Naive thymus-derived CD8-positive, alpha-beta T cell (primary cell): Measurements from ENCODE around the gene POLR3G. TPM values are rescaled to one million over a fixed set of nuclear protein-coding genes. Genes with fewer than 3 reads are reported as not detected.

ENCODE experiments used
- ATAC-seq, 2 donors: fragments of 150-1000 bp; cut with Tn5 transposase in 1 of 2; sonication (Bioruptor Pico), chemical (Tn5 transposase) in 1 of 2; 1 replicate in 1 of 2; 2 replicates in 1 of 2; pipeline ENCODE4 v1.10.0; 2021; ENCODE audit warnings: mild to moderate bottlenecking in 2 of 2, moderate library complexity in 2 of 2
- POLR2A ChIA-PET: fragments of 350-600 bp; sonication (Branson Sonifier 250); formaldehyde crosslinking; loops from one replicate; lab custom pipeline; 2021; ENCODE audit warnings: antibody characterized with exemption; lab: Charles Lee
- DNase-seq, 10 donors: peaks; one replicate each; pipeline versions ENCODE4 v3.0.0 to v3.0.0-alpha.2; 2020 to 2022
- H3K27ac Mint-ChIP-seq, 10 donors: one replicate each; pipeline ENCODE4 v1.8.0; 2020 to 2022; ENCODE audit warnings: mild to moderate bottlenecking in 10 of 10, mixed read lengths in 10 of 10, moderate library complexity in 4 of 10, inconsistent platforms in 1 of 10
- H3K27me3 Mint-ChIP-seq, 5 donors: one replicate each; pipeline ENCODE4 v1.8.0; 2021 to 2022; ENCODE audit warnings: mixed read lengths in 5 of 5
- H3K36me3 Mint-ChIP-seq, 3 donors: one replicate each; pipeline ENCODE4 v1.8.0; 2020 to 2022; ENCODE audit warnings: mixed read lengths in 3 of 3, mild to moderate bottlenecking in 2 of 3, inconsistent platforms in 1 of 3
- H3K4me1 Mint-ChIP-seq, 4 donors: one replicate each; pipeline ENCODE4 v1.8.0; 2021 to 2022; ENCODE audit warnings: mixed read lengths in 4 of 4
- H3K4me3 Mint-ChIP-seq, 10 donors: one replicate each; pipeline ENCODE4 v1.8.0; 2020 to 2022; ENCODE audit warnings: mild to moderate bottlenecking in 10 of 10, mixed read lengths in 10 of 10, moderate library complexity in 6 of 10, inconsistent platforms in 1 of 10
- H3K9me3 Mint-ChIP-seq, 9 donors: one replicate each; pipeline ENCODE4 v1.8.0; 2020 to 2022; ENCODE audit warnings: mixed read lengths in 9 of 9, mild to moderate bottlenecking in 3 of 9, inconsistent platforms in 1 of 9, moderate library complexity in 1 of 9
- polyA plus RNA-seq, 3 donors: library from polyadenylated mRNA; unstranded; fragments of 300-500 nt; fragmentation: Illumina TruSeq; gene quantifications; one replicate each; pipeline ENCODE4 v1.2.3, GENCODE V29; 2021
- total RNA-seq, 8 experiments: library from RNA in 2 of 8; stranded (reverse) in 2 of 8; gene quantifications; one replicate each; pipeline ENCODE4 v1.2.3 and lab custom pipeline; 2021 to 2026

The POLR3G gene
- total and polyA plus RNA-seq, 5 experiments from 2014 or later = 1.9 to 3.2 (median 2.8) TPM

GRCh38 chr5:90476391-90476790 lies 1.7 kb downstream of the POLR3G start:
- H3K9me3 Mint-ChIP-seq = no peaks in the 10 kb centered on the region
- peaks cover 0 to 5% (median 3%) of the 10 kb centered on the region in 3 donors for H3K36me3 Mint-ChIP-seq
- DNase-seq = no peak
- peaks cover 19 to 24% (median 23%) of the 10 kb centered on the region in 4 donors for H3K4me1 Mint-ChIP-seq
- ATAC-seq = no peak
- H3K27ac Mint-ChIP-seq = peak overlapping the region in 1 of 10 donors; percentile 24
- POLR2A ChIA-PET = interaction anchor here (1.4 to 1.7 kb wide), 2 partner anchors 52 to 66 kb away, joined by 4 to 6 read pairs; partner anchors contain the start of genes CETN3 and LYSMD3
- H3K4me3 Mint-ChIP-seq = peak overlapping the region in 1 of 10 donors; percentile 7
- H3K27me3 Mint-ChIP-seq = no peaks in the 10 kb centered on the region

GRCh38 chr5:90477073-90477472 lies 2.4 kb downstream of the POLR3G start:
- DNase-seq (no peak), ATAC-seq (no peak)
- Mint-ChIP-seq H3K36me3 (peaks cover 0 to 4% (median 0%) of the 10 kb centered on the region in 3 donors), H3K9me3 (no peaks in the 10 kb centered on the region), H3K27me3 (no peaks in the 10 kb centered on the region), H3K4me1 (peaks cover 18 to 23% (median 19%) of the 10 kb centered on the region in 4 donors), H3K4me3 (no peak overlapping the region), H3K27ac (peak overlapping the region in 1 of 10 donors; percentile 2)
- POLR2A ChIA-PET = interaction anchor here (1.4 to 1.7 kb wide), 2 partner anchors 52 to 67 kb away, joined by 4 to 6 read pairs; partner anchors contain the start of genes CETN3 and LYSMD3

- POLR2A ChIA-PET = interaction anchor here (1.7 kb wide), 1 partner anchor 51 kb away, joined by 4 read pairs; the partner anchor contains the start of gene LYSMD3
- Mint-ChIP-seq H3K36me3 (peaks cover 0 to 4% (median 0%) of the 10 kb centered on the region in 3 donors), H3K27me3 (no peaks in the 10 kb centered on the region)
Measured at GRCh38 chr5:90477621-90478215, 3.1 kb downstream of the POLR3G start.

GRCh38 chr5:90479611-90480385 lies 5.1 kb downstream of the POLR3G start:
- Mint-ChIP-seq H3K36me3 (no peaks in the 10 kb centered on the region), H3K27me3 (no peaks in the 10 kb centered on the region), H3K4me1 (peaks cover 4 to 9% (median 5%) of the 10 kb centered on the region in 4 donors), H3K27ac (peak overlapping the region in 1 of 10 donors; percentile 45), H3K9me3 (no peaks in the 10 kb centered on the region), H3K4me3 (no peak overlapping the region)
- no peak for ATAC-seq
- no peak for DNase-seq
- POLR2A ChIA-PET = no interaction called here

More at GRCh38 chr5:90477621-90478215, 3.1 kb downstream of the POLR3G start:
- Mint-ChIP-seq H3K4me3 (no peak overlapping the region), H3K9me3 (no peaks in the 10 kb centered on the region), H3K27ac (no peak overlapping the region), H3K4me1 (peaks cover 14 to 19% (median 16%) of the 10 kb centered on the region in 4 donors)
- ATAC-seq (no peak), DNase-seq (no peak)

- no peak overlapping the region for H3K4me3 Mint-ChIP-seq
- H3K9me3 Mint-ChIP-seq = no peaks in the 10 kb centered on the region
- H3K4me1 Mint-ChIP-seq = peaks cover 0 to 6% (median 0%) of the 10 kb centered on the region in 4 donors
- POLR2A ChIA-PET = no interaction called here
- no peak overlapping the region for H3K27ac Mint-ChIP-seq
- ATAC-seq (no peak), DNase-seq (no peak)
- H3K36me3 Mint-ChIP-seq = no peaks in the 10 kb centered on the region
- H3K27me3 Mint-ChIP-seq = no peaks in the 10 kb centered on the region
Measured at GRCh38 chr5:90480699-90481098, 6.0 kb downstream of the POLR3G start.

- H3K4me1 Mint-ChIP-seq = peaks cover 0 to 2% (median 0%) of the 10 kb centered on the region in 4 donors
Measured at GRCh38 chr5:90483206-90483605, 8.5 kb downstream of the POLR3G start.

GRCh38 chr5:90484540-90484939 lies 9.9 kb downstream of the POLR3G start:
- Mint-ChIP-seq H3K27ac (no peak overlapping the region), H3K4me1 (peaks cover 0 to 2% (median 0%) of the 10 kb centered on the region in 4 donors), H3K9me3 (peaks cover 0 to 2% (median 0%) of the 10 kb centered on the region in 9 donors), H3K27me3 (no peaks in the 10 kb centered on the region), H3K4me3 (no peak overlapping the region), H3K36me3 (no peaks in the 10 kb centered on the region)
- POLR2A ChIA-PET = no interaction called here
- DNase-seq = no peak
- ATAC-seq = no peak

More at GRCh38 chr5:90483206-90483605, 8.5 kb downstream of the POLR3G start:
- peaks cover 0 to 2% (median 0%) of the 10 kb centered on the region in 9 donors for H3K9me3 Mint-ChIP-seq
- H3K27me3 Mint-ChIP-seq = no peaks in the 10 kb centered on the region
- POLR2A ChIA-PET = no interaction called here
- DNase-seq = no peak
- no peak overlapping the region for H3K27ac Mint-ChIP-seq
- H3K36me3 Mint-ChIP-seq = no peaks in the 10 kb centered on the region
- no peak overlapping the region for H3K4me3 Mint-ChIP-seq
- ATAC-seq = no peak

- H3K27ac Mint-ChIP-seq = no peak overlapping the region
- no peaks in the 10 kb centered on the region for H3K36me3 Mint-ChIP-seq
- H3K4me3 Mint-ChIP-seq = no peak overlapping the region
- H3K4me1 Mint-ChIP-seq = no peaks in the 10 kb centered on the region
- no peaks in the 10 kb centered on the region for H3K27me3 Mint-ChIP-seq
- DNase-seq (no peak), ATAC-seq (no peak)
- POLR2A ChIA-PET = no interaction called here
- peaks cover 0 to 2% (median 0%) of the 10 kb centered on the region in 9 donors for H3K9me3 Mint-ChIP-seq
Measured at GRCh38 chr5:90488791-90489190, 14.1 kb downstream of the POLR3G start.

- Mint-ChIP-seq H3K4me3 (no peak overlapping the region), H3K27me3 (no peaks in the 10 kb centered on the region), H3K27ac (no peak overlapping the region), H3K4me1 (peaks cover 0 to under 1% (median 0%) of the 10 kb centered on the region in 4 donors), H3K36me3 (peaks cover 7% of the 10 kb centered on the region in 3 donors), H3K9me3 (peaks cover 0 to 4% (median 0%) of the 10 kb centered on the region in 9 donors)
- POLR2A ChIA-PET = no interaction called here
- ATAC-seq (no peak), DNase-seq (no peak)
Measured at GRCh38 chr5:90494043-90494442, 19.4 kb downstream of the POLR3G start.

- Mint-ChIP-seq H3K4me3 (no peak overlapping the region), H3K27ac (no peak overlapping the region), H3K9me3 (peaks cover 0 to 4% (median 0%) of the 10 kb centered on the region in 9 donors), H3K36me3 (peaks cover 7 to 9% (median 7%) of the 10 kb centered on the region in 3 donors), H3K4me1 (peaks cover 0 to 1% (median 0%) of the 10 kb centered on the region in 4 donors), H3K27me3 (no peaks in the 10 kb centered on the region)
- ATAC-seq (no peak), DNase-seq (no peak)
- POLR2A ChIA-PET = no interaction called here
Measured at GRCh38 chr5:90495146-90495545, 20.5 kb downstream of the POLR3G start.

- Mint-ChIP-seq H3K4me1 (peaks cover 0 to 1% (median 0%) of the 10 kb centered on the region in 4 donors), H3K36me3 (peaks cover 0 to 6% (median 5%) of the 10 kb centered on the region in 3 donors), H3K9me3 (no peaks in the 10 kb centered on the region), H3K27me3 (no peaks in the 10 kb centered on the region), H3K27ac (no peak overlapping the region), H3K4me3 (no peak overlapping the region)
- DNase-seq = no peak
- POLR2A ChIA-PET = no interaction called here
- no peak for ATAC-seq
Measured at GRCh38 chr5:90503596-90503995, 28.9 kb downstream of the POLR3G start.

- no peaks in the 10 kb centered on the region for H3K4me1 Mint-ChIP-seq
- no peaks in the 10 kb centered on the region for H3K9me3 Mint-ChIP-seq
- H3K4me3 Mint-ChIP-seq = no peak overlapping the region
- DNase-seq (no peak), ATAC-seq (no peak)
- H3K36me3 Mint-ChIP-seq = peaks cover 0 to 6% (median 2%) of the 10 kb centered on the region in 3 donors
- no peaks in the 10 kb centered on the region for H3K27me3 Mint-ChIP-seq
- no peak overlapping the region for H3K27ac Mint-ChIP-seq
- POLR2A ChIA-PET = no interaction called here
Measured at GRCh38 chr5:90504743-90505142, 30.1 kb downstream of the POLR3G start.

GRCh38 chr5:90506221-90506620 lies 31.6 kb downstream of the POLR3G start:
- Mint-ChIP-seq H3K4me1 (no peaks in the 10 kb centered on the region), H3K9me3 (no peaks in the 10 kb centered on the region), H3K36me3 (peaks cover 0 to 6% (median 2%) of the 10 kb centered on the region in 3 donors)

More at GRCh38 chr5:90506221-90506620, 31.6 kb downstream of the POLR3G start:
- DNase-seq = no peak
- Mint-ChIP-seq H3K27me3 (no peaks in the 10 kb centered on the region), H3K4me3 (no peak overlapping the region), H3K27ac (no peak overlapping the region)
- POLR2A ChIA-PET = no interaction called here
- ATAC-seq = no peak
